Pancreas (tissue), 10 donors: ENCODE data around the gene CACUL1. TPM values are rescaled to one million over a fixed set of nuclear protein-coding genes. Genes with fewer than 3 reads are reported as not detected.
A peak's percentile ranks its signal among the peaks of the same experiment; 100 is the strongest.

Experiments used
- ATAC-seq, 4 donors: fragments of 200-7000 bp; cut with Tn5 transposase; one replicate each; pipeline versions ENCODE4 v1.8.0 to v1.9.1; 2020; ENCODE audit warnings: mild to moderate bottlenecking in 4 of 4, moderate library complexity in 4 of 4
- DNase-seq, 6 donors: peaks; one replicate each; pipeline ENCODE4 v3.0.0-alpha.2; 2020
- FAIRE-seq: peaks from 2 replicates; lab custom pipeline; 2012; peaks lifted over from hg19 to GRCh38; lab: Jason Lieb, UNC
- H3K27ac ChIP-seq, 4 donors: fragments of 200-600 bp; sonication (generic); 1 replicate in 3 of 4; 2 replicates in 1 of 4; pipeline versions ENCODE4 v1.5.0 to v1.8.0; 2020
- H3K27me3 ChIP-seq, 4 donors: fragments of 200-600 bp; one replicate each; pipeline ENCODE4 v1.8.0; 2021
- H3K36me3 ChIP-seq, 3 donors: fragments of 200-600 bp; sonication (generic) in 1 of 3; one replicate each; pipeline versions ENCODE4 v1.5.0 to v1.8.0; 2020 to 2021
- H3K4me1 ChIP-seq, 3 donors: fragments of 200-600 bp; one replicate each; pipeline ENCODE4 v1.8.0; 2021
- H3K4me3 ChIP-seq, 4 donors: fragments of 200-600 bp; sonication (generic) in 2 of 4; one replicate each; pipeline versions ENCODE4 v1.5.0 to v1.8.0; 2020 to 2021
- H3K9me3 ChIP-seq, 4 donors: fragments of 200-600 bp; one replicate each; pipeline ENCODE4 v1.8.0; 2021
- WGBS, 2 donors: extraction: QIAGEN DNeasy Blood & Tissue Kit; methylation state at CpG; one replicate each; pipeline ENCODE4 v1.1.7; 2013; 5-methylcytosine and 5-hydroxymethylcytosine counted together
- intact Hi-C, 3 donors: fragments of 100-400 bp; cut with DNase I; formaldehyde crosslinking; loops; one replicate each; pipeline versions ENCODE4 v1.11.1 to v1.14.2; 2022
- polyA plus RNA-seq, 2 donors: library from polyadenylated mRNA; stranded (reverse); fragments of 200-250 nt; gene quantifications; one replicate each; pipeline ENCODE4 v1.2.3, GENCODE V29; 2013
- total RNA-seq, 6 donors: library from RNA; stranded (reverse); fragmentation: NEBNext Ultra II Directional in 4 of 6; extraction: Animal tissue kit (Norgen Biotek cat#: 25700) in 4 of 6; gene quantifications; one replicate each; pipeline versions ENCODE4 v1.2.1 to v1.2.4, GENCODE V29; 2021 to 2023
- TF ChIP-seq, protein P1 (sequence below), 4 donors: fragments of 200-600 bp; sonication (generic) in 3 of 4; IDR thresholded peaks; one replicate each; pipeline versions ENCODE4 v1.5.0 to v1.8.0; 2021; ENCODE audit warnings: antibody characterized with exemption in 4 of 4
- donor health status: healthy with polysubstance abuse.
- donor health status: DM: no; HTN: no; CAD: no; lungs with moderate emphysema.
- donor health status: DM: no; HTN: no; CAD: no.
- donor health status: control.
- donor health status: control.
- donor health status: Bipolar disorder and iron deficiency.
- donor health status: DM: yes; HTN: yes; CAD: no.
- donor health status: DM: no; HTN: no; CAD: no.
- donor health status: DM: no; HTN: no; CAD: no.
- donor health status: DM: yes; HTN: yes; CAD: no.

The CACUL1 gene
- total RNA-seq (10 to 100 TPM; 13.8 to 28.3 (median 16.5) TPM), polyA plus RNA-seq (1 to 10 TPM; 3.1 to 5.5 TPM)

DNA sequence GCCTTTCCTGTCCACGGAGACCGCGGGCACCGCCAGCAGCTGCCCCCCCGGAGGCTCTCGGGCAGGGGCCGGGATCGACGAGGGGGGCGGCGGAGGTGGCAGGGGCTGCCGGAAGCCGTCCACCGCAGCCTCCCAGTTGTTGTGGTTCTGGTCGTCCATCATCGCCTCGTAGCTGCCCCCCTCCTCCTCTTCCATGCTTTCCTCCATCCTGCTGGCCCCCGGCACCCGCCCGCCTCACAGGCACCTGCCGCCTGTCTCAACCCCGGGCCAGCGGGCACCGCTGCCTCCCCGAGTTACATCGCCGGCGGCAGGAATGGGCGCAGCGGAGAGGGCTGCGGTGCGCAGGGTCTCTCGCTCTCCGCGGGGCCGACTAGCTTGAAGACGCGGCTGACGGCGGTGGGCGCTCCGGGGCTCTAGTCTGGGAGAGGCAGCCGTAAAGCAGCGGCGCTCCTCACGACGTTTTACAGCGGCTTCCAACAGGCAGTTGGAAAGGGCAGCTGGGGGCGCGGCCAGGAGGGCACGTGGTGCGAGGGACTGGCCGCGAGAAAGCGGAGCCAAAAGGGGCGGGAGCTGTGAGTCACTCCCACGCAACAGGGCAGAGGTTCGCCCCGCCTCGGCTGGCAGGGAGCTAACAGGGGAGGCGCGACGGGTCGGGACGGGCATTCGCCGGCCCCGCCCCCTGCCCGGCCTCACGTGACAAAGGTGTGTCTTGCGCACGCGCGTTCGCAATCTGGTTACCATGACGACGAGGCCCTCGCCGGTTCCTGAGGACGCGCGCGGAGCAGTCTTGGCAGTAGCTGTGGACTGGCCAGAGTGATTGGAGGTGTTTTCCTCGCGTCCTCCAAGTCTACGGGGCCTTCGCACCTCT, at the start of gene CACUL1:
Gene CACUL1, minus strand, starts transcription at position 415 of the 868 bp plus-strand sequence. Its CDS starts 208 bp downstream, at position 207.
- DNase-seq (peak; percentile 99 to 100 (median 100)), ATAC-seq (peak; percentile 96 to 99 (median 97)), FAIRE-seq (peak; percentile 39)
- TF ChIP-seq, protein P1, sequence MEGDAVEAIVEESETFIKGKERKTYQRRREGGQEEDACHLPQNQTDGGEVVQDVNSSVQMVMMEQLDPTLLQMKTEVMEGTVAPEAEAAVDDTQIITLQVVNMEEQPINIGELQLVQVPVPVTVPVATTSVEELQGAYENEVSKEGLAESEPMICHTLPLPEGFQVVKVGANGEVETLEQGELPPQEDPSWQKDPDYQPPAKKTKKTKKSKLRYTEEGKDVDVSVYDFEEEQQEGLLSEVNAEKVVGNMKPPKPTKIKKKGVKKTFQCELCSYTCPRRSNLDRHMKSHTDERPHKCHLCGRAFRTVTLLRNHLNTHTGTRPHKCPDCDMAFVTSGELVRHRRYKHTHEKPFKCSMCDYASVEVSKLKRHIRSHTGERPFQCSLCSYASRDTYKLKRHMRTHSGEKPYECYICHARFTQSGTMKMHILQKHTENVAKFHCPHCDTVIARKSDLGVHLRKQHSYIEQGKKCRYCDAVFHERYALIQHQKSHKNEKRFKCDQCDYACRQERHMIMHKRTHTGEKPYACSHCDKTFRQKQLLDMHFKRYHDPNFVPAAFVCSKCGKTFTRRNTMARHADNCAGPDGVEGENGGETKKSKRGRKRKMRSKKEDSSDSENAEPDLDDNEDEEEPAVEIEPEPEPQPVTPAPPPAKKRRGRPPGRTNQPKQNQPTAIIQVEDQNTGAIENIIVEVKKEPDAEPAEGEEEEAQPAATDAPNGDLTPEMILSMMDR (IDR thresholded peaks at IDR 0.05), result no peak
- Histone ChIP-seq H3K27me3 (no peaks in the 10 kb centered on the region), H3K27ac (peak within 1 kb of the TSS; percentile 64 to 91 (median 80)), H3K36me3 (no peaks in the 10 kb centered on the region), H3K9me3 (no peaks in the 10 kb centered on the region), H3K4me1 (peaks cover 13 to 20% (median 19%) of the 10 kb centered on the region in 3 donors), H3K4me3 (peak within 1 kb of the TSS; percentile 93 to 100 (median 97))
- WGBS, 2 donors, result 0% methylated on average over 77 to 87 of the region's 87 CpGs
- intact Hi-C loops, result no loop called here

DNA sequence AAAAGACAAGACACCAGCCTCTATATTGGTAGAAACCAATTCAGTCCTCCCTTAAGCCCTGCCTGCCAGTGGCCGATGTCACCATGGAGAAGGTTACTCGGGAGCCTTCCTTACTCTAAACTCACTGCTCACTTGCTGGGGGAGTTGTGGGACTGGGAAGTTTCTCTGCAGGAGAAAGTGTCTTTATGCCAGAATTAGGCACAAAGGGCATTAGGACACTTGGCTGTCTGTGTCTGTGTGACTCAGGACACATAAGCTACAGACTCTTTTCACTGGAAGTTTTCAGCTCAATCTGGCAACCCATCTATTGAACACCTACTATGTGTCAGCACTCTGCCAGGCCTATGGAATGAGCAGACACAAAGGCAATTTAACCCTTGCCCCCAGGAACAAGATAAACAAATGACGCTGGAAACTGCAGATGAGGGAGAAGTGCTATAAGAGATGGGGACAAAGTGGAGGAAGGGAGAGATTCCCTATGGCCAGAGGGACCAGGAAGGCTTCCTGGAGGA, 49.5 kb upstream of the CACUL1 start:
- no peak overlapping the region for H3K27ac ChIP-seq
- H3K36me3 ChIP-seq, result no peaks in the 10 kb centered on the region
- intact Hi-C loops, result loop anchor here in 1 of 3 donors (10.0 kb wide), 1 partner anchor 240 kb away; no protein-coding TSS in a partner anchor
- ATAC-seq (no peak), FAIRE-seq (no peak), DNase-seq (no peak)
- H3K4me1 ChIP-seq, result no peaks in the 10 kb centered on the region
- H3K9me3 ChIP-seq, result no peaks in the 10 kb centered on the region
- WGBS, 2 donors, result 54 to 55% methylated on average over 3 of the region's 3 CpGs
- H3K4me3 ChIP-seq, result no peak overlapping the region
- no peaks in the 10 kb centered on the region for H3K27me3 ChIP-seq
- TF ChIP-seq, protein P1 (IDR thresholded peaks at IDR 0.05), result no peak

DNA sequence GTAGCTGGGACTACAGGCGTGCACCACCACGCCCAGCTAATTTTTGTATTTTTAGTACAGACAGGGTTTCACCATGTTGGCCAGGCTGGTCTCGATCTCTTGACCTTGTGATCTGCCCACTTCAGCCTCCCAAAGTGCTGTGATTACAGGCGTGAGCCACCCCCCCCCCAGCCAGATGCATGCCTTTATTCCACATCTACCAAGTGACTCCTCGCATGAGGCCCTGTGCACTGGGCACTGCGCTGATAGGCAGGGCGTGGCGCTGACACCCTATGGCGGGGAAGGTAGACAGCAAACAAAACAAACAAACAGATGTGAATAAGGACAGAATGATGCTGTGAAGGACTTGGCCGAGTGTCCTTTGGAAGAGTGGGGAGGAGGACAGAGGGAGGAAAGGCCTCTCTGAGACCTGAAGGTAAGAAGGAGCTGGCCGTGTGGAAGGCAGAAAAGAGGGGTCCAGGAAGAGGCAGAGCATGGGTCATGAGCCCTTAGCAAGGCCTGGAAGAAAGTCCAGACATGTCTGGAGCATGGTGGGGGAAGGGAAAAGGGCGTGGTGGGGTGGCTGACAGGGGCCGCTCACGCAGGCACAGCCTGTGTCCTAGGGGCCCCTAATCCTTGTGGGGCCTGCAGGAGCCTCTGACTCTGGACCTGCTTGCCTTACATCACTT, 47.5 kb upstream of the CACUL1 start:
- TF ChIP-seq, protein P1 (IDR thresholded peaks at IDR 0.05), result no peak
- H3K27ac ChIP-seq, result no peak overlapping the region
- H3K4me3 ChIP-seq, result no peak overlapping the region
- DNase-seq (peak in 1 of 6 donors; percentile 35), FAIRE-seq (no peak), ATAC-seq (no peak)
- intact Hi-C loops, result loop anchor here in 1 of 3 donors (10.0 kb wide), 1 partner anchor 237 kb away; no protein-coding TSS in a partner anchor
- no peaks in the 10 kb centered on the region for H3K27me3 ChIP-seq
- H3K36me3 ChIP-seq, result no peaks in the 10 kb centered on the region
- no peaks in the 10 kb centered on the region for H3K4me1 ChIP-seq
- H3K9me3 ChIP-seq, result no peaks in the 10 kb centered on the region
- WGBS, 2 donors, result 79 to 85% methylated on average over 14 of the region's 14 CpGs

DNA sequence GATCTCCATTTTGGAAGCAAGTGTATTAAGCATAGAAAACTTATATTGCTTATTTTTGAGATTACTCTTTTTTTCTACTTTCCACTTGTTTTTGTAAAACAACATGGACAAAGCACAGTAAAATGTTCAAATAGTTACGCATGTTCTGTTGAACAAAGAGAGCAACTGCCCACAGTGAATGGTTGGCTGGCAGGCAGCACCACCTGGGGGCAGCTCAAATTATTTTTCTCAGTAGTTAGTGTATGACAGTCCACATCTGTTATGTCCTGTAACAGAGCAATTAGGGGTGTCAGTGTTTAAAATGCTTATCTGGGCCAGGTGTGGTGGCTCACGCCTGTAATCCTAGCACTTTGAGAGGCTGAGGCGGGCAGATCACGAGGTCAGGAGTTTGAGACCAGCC, 46.1 kb upstream of the CACUL1 start:
- intact Hi-C loops, result loop anchor here in 1 of 3 donors (10.0 kb wide), 1 partner anchor 236 kb away; no protein-coding TSS in a partner anchor
- Histone ChIP-seq H3K27me3 (no peaks in the 10 kb centered on the region), H3K4me3 (no peak overlapping the region), H3K9me3 (no peaks in the 10 kb centered on the region), H3K36me3 (no peaks in the 10 kb centered on the region), H3K27ac (no peak overlapping the region), H3K4me1 (no peaks in the 10 kb centered on the region)
- WGBS, 2 donors, result 49 to 51% methylated on average over 4 of the region's 4 CpGs
- ATAC-seq (peak in 3 of 4 donors; percentile 82 to 86 (median 83)), FAIRE-seq (no peak), DNase-seq (peak in 2 of 6 donors; percentile 29 to 42)
- TF ChIP-seq, protein P1 (IDR thresholded peaks at IDR 0.05), result peak in 2 of 4 donors; percentile 18 to 19
